GM18498 (cell line): Measurements from ENCODE around the gene WASF1.
A peak's percentile ranks its signal among the peaks of the same experiment; 100 is the strongest.

Source experiments
- ATAC-seq: cut with Tn5 transposase; IDR thresholded peaks from one replicate; pipeline ENCODE4 v1.9.1; 2021; ENCODE audit warnings: mild to moderate bottlenecking, moderate library complexity; ENCODE audit not compliant: unreplicated experiment

Gene WASF1

GRCh38 chr6:110179406-110180227 lies at the start of gene WASF1:
Gene WASF1 (minus strand): TSS chr6:110179670. CDS start chr6:110127601, 52,069 bp downstream.
- peak; percentile 91 for ATAC-seq

- no peak for ATAC-seq
These were observed 46.8 kb upstream of the WASF1 start for GRCh38 chr6:110226261-110226660.

GRCh38 chr6:110221738-110222137 lies 42.3 kb upstream of the WASF1 start:
- no peak for ATAC-seq

- ATAC-seq, result no peak
These were observed 37.8 kb upstream of the WASF1 start for GRCh38 chr6:110217266-110217665.

GRCh38 chr6:110216140-110216539 lies 36.7 kb upstream of the WASF1 start:
- no peak for ATAC-seq

GRCh38 chr6:110214338-110214737 lies 34.9 kb upstream of the WASF1 start:
- no peak for ATAC-seq

GRCh38 chr6:110211753-110212152 lies 32.3 kb upstream of the WASF1 start:
- ATAC-seq, result no peak

GRCh38 chr6:110207652-110208051 lies 28.2 kb upstream of the WASF1 start:
- ATAC-seq, result no peak

GRCh38 chr6:110201151-110201884 lies 21.8 kb upstream of the WASF1 start:
- no peak for ATAC-seq

GRCh38 chr6:110198561-110198960 lies 19.1 kb upstream of the WASF1 start:
- ATAC-seq, result no peak

- no peak for ATAC-seq
These were observed 17.4 kb upstream of the WASF1 start for GRCh38 chr6:110196874-110197273.

- no peak for ATAC-seq
These were observed 16.2 kb upstream of the WASF1 start for GRCh38 chr6:110195639-110196038.

- ATAC-seq, result no peak
These were observed 12.0 kb upstream of the WASF1 start for GRCh38 chr6:110191477-110191876.

- ATAC-seq, result no peak
These were observed 11.3 kb upstream of the WASF1 start for GRCh38 chr6:110190726-110191125.

- ATAC-seq, result no peak
These were observed 9.3 kb upstream of the WASF1 start for GRCh38 chr6:110188791-110189190.

- peak; percentile 64 for ATAC-seq
These were observed 6.4 kb upstream of the WASF1 start for GRCh38 chr6:110185879-110186278.

- ATAC-seq, result no peak
These were observed 3.9 kb upstream of the WASF1 start for GRCh38 chr6:110183292-110183885.

GRCh38 chr6:110181131-110182030 lies 1.9 kb upstream of the WASF1 start:
- no peak for ATAC-seq

- ATAC-seq, result peak; percentile 61
These were observed 948 bp upstream of the WASF1 start, which contains the start of gene CDC40 for GRCh38 chr6:110180228-110181008. Gene CDC40 (plus strand): TSS chr6:110180427. CDS start chr6:110180445, 18 bp downstream.
